LNCAP (cell line): ENCODE data around the gene HECTD1.

Source experiments
- CTCF ChIP-seq: fragments of 450-650 bp; IDR thresholded peaks from 2 replicates; pipeline ENCODE4 v1.5.1; 2017; ENCODE audit warnings: mild to moderate bottlenecking

Gene HECTD1

DNA sequence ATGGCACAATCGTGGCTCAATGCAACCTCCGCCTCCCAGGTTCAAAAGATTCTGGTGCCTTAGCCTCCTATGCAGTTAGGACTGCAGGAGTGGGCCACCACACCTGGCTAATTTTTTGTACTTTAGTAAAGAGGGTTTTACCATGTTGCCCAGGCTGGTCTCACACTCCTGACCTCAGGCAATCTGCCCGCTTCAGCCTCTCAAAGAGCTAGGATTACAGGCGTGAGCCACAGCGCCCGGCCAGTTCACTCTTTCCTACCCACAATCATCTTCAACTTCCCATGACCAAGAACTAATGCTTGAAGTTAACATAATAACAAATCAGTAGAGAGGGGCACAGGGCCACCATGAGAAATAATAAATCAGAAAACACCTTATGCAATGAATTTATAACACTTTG lies 82.4 kb downstream of the HECTD1 start:
- TF ChIP-seq CTCF, result no peak

DNA sequence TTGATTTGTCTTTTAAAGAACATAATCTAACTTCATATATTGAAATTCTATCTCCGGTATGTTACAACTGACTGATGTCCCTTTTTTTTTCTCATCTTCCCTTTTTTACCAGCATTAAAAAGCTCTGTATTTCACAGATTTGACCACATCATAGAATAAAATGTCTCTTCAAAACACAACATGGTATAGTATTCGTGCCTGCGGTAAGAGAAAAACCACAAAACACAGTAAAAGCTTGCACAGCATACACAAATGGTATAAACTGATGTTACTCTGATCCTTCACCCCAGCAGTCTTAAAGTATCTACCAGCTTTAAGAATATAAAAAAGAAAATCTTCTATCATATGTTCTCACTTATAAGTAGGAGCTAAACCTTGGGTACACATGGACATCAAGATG lies 83.4 kb downstream of the HECTD1 start:
- TF ChIP-seq CTCF, result no peak

GRCh38 chr14:31122921-31123320 lies 84.7 kb downstream of the HECTD1 start:
- TF ChIP-seq CTCF, result no peak

GRCh38 chr14:31122098-31122611 lies 85.4 kb downstream of the HECTD1 start:
- TF ChIP-seq CTCF, result no peak

DNA sequence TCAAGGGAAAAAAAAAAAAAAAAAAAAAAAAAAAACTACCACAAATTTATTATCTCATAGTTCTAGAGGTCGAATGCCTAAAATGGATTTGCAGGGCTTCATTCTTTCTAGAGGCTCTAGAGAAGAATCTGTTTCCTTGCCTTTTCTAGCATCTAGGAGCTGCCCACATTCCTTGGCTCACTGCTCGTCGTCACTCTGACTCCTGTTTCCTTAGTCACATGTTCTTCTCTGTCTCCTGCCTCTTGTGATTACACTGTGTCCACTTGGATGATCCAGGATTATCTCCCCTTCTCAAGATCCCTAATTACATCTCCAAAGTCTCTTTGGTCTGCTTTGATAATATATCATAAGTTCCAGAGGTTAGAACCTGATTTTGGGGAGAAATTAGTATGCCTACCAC lies 88.7 kb downstream of the HECTD1 start:
- no peak for TF ChIP-seq CTCF

- no peak for TF ChIP-seq CTCF
Measured at GRCh38 chr14:31113794-31114193, 93.8 kb downstream of the HECTD1 start.

DNA sequence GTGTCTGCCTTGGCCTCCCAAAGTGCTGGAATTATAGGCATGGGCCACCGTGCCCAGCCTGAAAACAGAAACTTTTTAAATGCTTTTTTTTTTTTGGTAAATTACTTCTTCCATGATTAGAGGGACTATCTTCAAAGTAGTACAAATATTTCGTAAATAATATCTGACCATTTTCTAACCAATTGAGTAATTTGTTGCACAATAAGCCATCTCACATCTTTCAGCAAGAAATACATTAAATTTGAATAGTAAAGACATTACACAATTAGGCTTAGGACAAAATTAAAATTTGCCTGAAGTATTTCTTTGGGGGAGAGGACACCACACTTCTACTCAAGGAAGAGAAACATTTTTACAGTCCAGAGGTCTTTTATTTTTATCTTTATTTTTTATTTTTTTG lies 96.7 kb downstream of the HECTD1 start:
- no peak for TF ChIP-seq CTCF

DNA sequence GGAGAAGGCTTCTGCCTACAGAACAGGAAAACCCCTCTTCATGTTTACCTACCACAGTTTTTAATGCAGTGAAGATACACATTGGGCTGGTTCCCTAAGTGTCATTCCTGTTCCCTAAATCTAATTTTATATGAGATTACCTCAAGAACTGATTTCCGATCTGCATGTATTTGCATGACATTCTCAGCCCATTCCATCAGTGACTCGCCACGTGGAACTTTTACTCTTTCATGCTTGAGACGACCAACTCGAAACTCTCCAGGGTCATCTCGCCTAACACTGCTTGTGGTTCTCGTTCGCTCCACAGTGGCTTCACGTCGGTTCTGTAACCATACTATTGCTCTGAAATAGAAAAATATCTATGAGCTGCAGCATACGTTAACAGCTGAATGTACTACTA lies 98.3 kb downstream of the HECTD1 start:
- TF ChIP-seq CTCF, result no peak
